GM12878 (cell line): Measurements from ENCODE around the gene PEAR1. TPM values are rescaled to one million over a fixed set of nuclear protein-coding genes. Genes with fewer than 3 reads are reported as not detected.

Source experiments
- ATAC-seq: fragments of 200-7000 bp; cut with Tn5 transposase; 3 replicates; pipeline ENCODE4 v1.9.1; 2020; ENCODE audit warnings: mild to moderate bottlenecking, moderate library complexity
- BruUV-seq: library from RNA; stranded (reverse); fragments of 400-500 nt; replicated peaks from 2 replicates; lab custom pipeline; 2021; lab: Mats Ljungman, UMichigan
- CTCF ChIA-PET: fragments of 300-600 bp; sonication (Branson Sonifier 250); formaldehyde crosslinking; extraction: SDS; loops from one replicate; lab custom pipeline; 2021; ENCODE audit warnings: inconsistent platforms; lab: Yijun Ruan, JAX
- POLR2A ChIA-PET: fragments of 350-600 bp; formaldehyde crosslinking; extraction: SDS; loops from one replicate; lab custom pipeline; 2021; ENCODE audit warnings: inconsistent platforms; lab: Charles Lee
- RAD21 ChIA-PET: fragments of 300-600 bp; sonication (Branson Sonifier 250); formaldehyde crosslinking; loops from one replicate; lab custom pipeline; 2023; ENCODE audit warnings: antibody characterized with exemption; ENCODE audit not compliant: unreplicated experiment; lab: Charles Lee
- SMC1A ChIA-PET: fragments of 300-600 bp; sonication (Branson Sonifier 250); formaldehyde crosslinking; loops from one replicate; lab custom pipeline; 2023; ENCODE audit not compliant: unreplicated experiment, uncharacterized antibody; lab: Charles Lee
- DNase-seq: peaks from one replicate; pipeline ENCODE4 v3.0.0-alpha.2; 2011; ENCODE audit warnings: low read depth, low spot score
- FAIRE-seq: peaks from 3 replicates; lab custom pipeline; 2011; peaks lifted over from hg19 to GRCh38; lab: Jason Lieb, UNC
- H2AFZ ChIP-seq: 2 replicates; pipeline ENCODE4 v1.6.0; 2011; ENCODE audit warnings: low read depth, low read length, control low read depth; ENCODE audit not compliant: control insufficient read depth
- H3K27ac ChIP-seq: 2 replicates; pipeline ENCODE4 v1.5.1; 2011; ENCODE audit warnings: control low read depth; ENCODE audit not compliant: control insufficient read depth, insufficient read depth
- H3K27me3 ChIP-seq, 2 experiments: replicated peaks in 1 of 2; 2 replicates each; pipeline versions ENCODE4 v1.6.0 to v1.6.1; 2011; ENCODE audit warnings: low read length in 1 of 2; ENCODE audit not compliant: control insufficient read depth in 2 of 2, insufficient read depth in 2 of 2
- H3K36me3 ChIP-seq, 2 experiments: 2 replicates each; pipeline ENCODE4 v1.5.1; 2011; ENCODE audit warnings: low read length in 1 of 2; ENCODE audit not compliant: control insufficient read depth in 2 of 2, insufficient read depth in 2 of 2
- H3K4me1 ChIP-seq: 2 replicates; pipeline ENCODE4 v1.6.1; 2011; ENCODE audit warnings: mild to moderate bottlenecking, low read length, moderate library complexity, mixed read lengths; ENCODE audit not compliant: control insufficient read depth, insufficient read depth
- H3K4me2 ChIP-seq: 2 replicates; pipeline ENCODE4 v1.6.0; 2011; ENCODE audit warnings: control low read depth; ENCODE audit not compliant: control insufficient read depth, insufficient read depth
- H3K4me3 ChIP-seq: fragments of 200-600 bp; sonication (generic); 2 replicates; pipeline ENCODE4 v1.5.1; 2016
- H3K79me2 ChIP-seq: 2 replicates; pipeline ENCODE4 v1.6.0; 2011; ENCODE audit warnings: low read length; ENCODE audit not compliant: control insufficient read depth, insufficient read depth
- H3K9ac ChIP-seq: 2 replicates; pipeline ENCODE4 v1.8.0; 2011; ENCODE audit warnings: low read length, control low read depth, mixed read lengths; ENCODE audit not compliant: control insufficient read depth, insufficient read depth
- H3K9me3 ChIP-seq: replicated peaks from 3 replicates; pipeline ENCODE4 v1.5.1; 2011; ENCODE audit warnings: mild to moderate bottlenecking, low read length; ENCODE audit not compliant: control insufficient read depth, insufficient read depth
- H4K20me1 ChIP-seq: 2 replicates; pipeline ENCODE4 v1.6.0; 2011; ENCODE audit not compliant: control insufficient read depth, insufficient read depth
- HDAC2 ChIP-seq: fragments of 200-600 bp; sonication (generic); IDR thresholded peaks from 2 replicates; pipeline ENCODE4 v1.6.1; 2017
- NR2F1 ChIP-seq: fragments of 450-650 bp; conservative IDR thresholded peaks from 2 replicates; pipeline ENCODE4 v1.6.1; 2017; ENCODE audit warnings: mild to moderate bottlenecking
- SRF ChIP-seq, 2 experiments: IDR thresholded peaks; 2 replicates each; pipeline ENCODE4 v1.6.1; 2011; ENCODE audit warnings: low read depth in 2 of 2, low read length in 2 of 2, mild to moderate bottlenecking in 1 of 2, moderate library complexity in 1 of 2
- TARDBP ChIP-seq: IDR thresholded peaks from 2 replicates; pipeline ENCODE4 v1.6.1; 2016; ENCODE audit warnings: borderline replicate concordance
- ZNF24 ChIP-seq: fragments of 450-650 bp; IDR thresholded peaks from 2 replicates; pipeline ENCODE4 v1.6.1; 2017; ENCODE audit warnings: antibody characterized with exemption, mild to moderate bottlenecking
- WGBS: methylation state at CpG from one replicate; pipeline ENCODE4 v1.1.6; 2016; ENCODE audit warnings: low lambda C conversion rate; ENCODE audit not compliant: insufficient replicate concordance, insufficient coverage; ENCODE audit errors: missing lambda C conversion rate; 5-methylcytosine and 5-hydroxymethylcytosine counted together
- in situ Hi-C: fragments of 300-500 bp; cut with MboI; formaldehyde crosslinking; loops from 9 replicates; pipeline ENCODE4 v1.14.3; 2018; ENCODE audit warnings: mixed read lengths
- intact Hi-C: fragments of 100-400 bp; cut with micrococcal nuclease; formaldehyde crosslinking; loops from one replicate; pipeline ENCODE4 v1.14.2; 2022; ENCODE audit not compliant: unreplicated experiment
- polyA plus RNA-seq, 11 experiments: library from polyadenylated mRNA; depleted of rRNA in 4 of 11; unstranded in 6 of 11; stranded (reverse) in 5 of 11; fragments of >200 nt; fragmentation: Nextera tagmentation in 4 of 11; fragmentation: Illumina TruSeq in 1 of 11; extraction: Ambion mirVana in 4 of 11; extraction: Trizol in 1 of 11; gene quantifications; 1 replicate in 1 of 11; 2 replicates in 10 of 11; pipeline versions ENCODE4 v1.2.1 to v1.2.3, GENCODE V29; 2011 to 2016; ENCODE audit warnings: inconsistent platforms in 2 of 11, missing spikeins in 2 of 11, low read depth in 1 of 11
- total RNA-seq, 4 experiments: library from RNA; depleted of rRNA in 3 of 4; stranded (reverse); fragments of >200 nt in 3 of 4; fragmentation: Illumina TruSeq in 1 of 4; extraction: Trizol in 1 of 4; gene quantifications; 2 replicates each; pipeline versions ENCODE4 v1.2.1 to v1.2.3, GENCODE V29; 2013 to 2021
- TF ChIP-seq, protein P1 (sequence below): fragments of 450-650 bp; IDR thresholded peaks from 2 replicates; pipeline ENCODE4 v1.6.1; 2018; ENCODE audit warnings: borderline replicate concordance, mild to moderate bottlenecking; ENCODE audit not compliant: partially characterized antibody

Gene PEAR1
- total and polyA plus RNA-seq, 10 of the 15 experiments (the other 5 are each of a cell fraction or from before 2014, with no cell fraction given) = not detected

DNA sequence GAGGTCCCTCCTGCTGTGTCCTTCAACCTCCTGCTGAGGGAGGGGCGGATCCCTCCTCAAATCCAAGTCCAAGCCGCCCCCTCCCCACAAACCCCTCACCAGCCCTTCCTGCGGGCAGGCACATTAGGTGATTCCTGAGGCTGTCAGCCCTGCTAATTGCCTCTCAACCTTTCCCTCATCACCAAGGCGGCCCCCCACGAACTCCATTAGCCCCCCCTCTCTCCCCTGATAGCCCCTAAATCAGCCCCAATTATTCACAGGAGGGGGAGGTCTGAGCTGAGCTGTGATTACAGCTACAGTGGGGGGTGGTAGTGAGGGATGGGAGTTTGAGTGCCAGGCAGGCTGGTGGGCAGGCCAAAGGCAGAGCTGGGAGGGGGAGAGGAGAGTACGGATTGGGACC is 5.8 kb upstream of the PEAR1 start:
- H3K79me2 ChIP-seq = no peaks in the 10 kb centered on the region
- no peaks in the 10 kb centered on the region for H4K20me1 ChIP-seq
- CTCF ChIA-PET = interaction anchor here (0.6 to 5.7 kb wide), 8 partner anchors 28 to 598 kb away, joined by 3 to 90 read pairs (median 4); partner anchors contain the start of gene NTRK1
- no peak overlapping the region for H3K27ac ChIP-seq
- ATAC-seq = no peak
- no peak for DNase-seq
- no peaks in the 10 kb centered on the region for H3K4me1 ChIP-seq
- in situ Hi-C loops (no loop called here), intact Hi-C loops (no loop called here)
- WGBS = 14% methylated on average over 6 of the region's 6 CpGs
- BruUV-seq = no TSS peak
- no peak overlapping the region for H3K4me3 ChIP-seq
- SMC1A ChIA-PET = interaction anchor here (0.7 to 5.2 kb wide), 2 partner anchors 75 to 161 kb away, joined by 4 to 50 read pairs; partner anchors contain the start of genes ISG20L2 and METTL25B
- no peak overlapping the region for H2AFZ ChIP-seq
- peaks cover 2 to 4% of the 10 kb centered on the region in 2 experiments; a peak in 3 of 4 replicates for H3K27me3 ChIP-seq
- TF ChIP-seq TARDBP (no peak), HDAC2 (no peak), ZNF24 (no peak), NR2F1 (no peak), SRF (IDR thresholded peaks at IDR 0.05; ENCODE audit: low read depth in 2 of 2, low read length in 2 of 2) (no peak)
- TF ChIP-seq, protein P1, sequence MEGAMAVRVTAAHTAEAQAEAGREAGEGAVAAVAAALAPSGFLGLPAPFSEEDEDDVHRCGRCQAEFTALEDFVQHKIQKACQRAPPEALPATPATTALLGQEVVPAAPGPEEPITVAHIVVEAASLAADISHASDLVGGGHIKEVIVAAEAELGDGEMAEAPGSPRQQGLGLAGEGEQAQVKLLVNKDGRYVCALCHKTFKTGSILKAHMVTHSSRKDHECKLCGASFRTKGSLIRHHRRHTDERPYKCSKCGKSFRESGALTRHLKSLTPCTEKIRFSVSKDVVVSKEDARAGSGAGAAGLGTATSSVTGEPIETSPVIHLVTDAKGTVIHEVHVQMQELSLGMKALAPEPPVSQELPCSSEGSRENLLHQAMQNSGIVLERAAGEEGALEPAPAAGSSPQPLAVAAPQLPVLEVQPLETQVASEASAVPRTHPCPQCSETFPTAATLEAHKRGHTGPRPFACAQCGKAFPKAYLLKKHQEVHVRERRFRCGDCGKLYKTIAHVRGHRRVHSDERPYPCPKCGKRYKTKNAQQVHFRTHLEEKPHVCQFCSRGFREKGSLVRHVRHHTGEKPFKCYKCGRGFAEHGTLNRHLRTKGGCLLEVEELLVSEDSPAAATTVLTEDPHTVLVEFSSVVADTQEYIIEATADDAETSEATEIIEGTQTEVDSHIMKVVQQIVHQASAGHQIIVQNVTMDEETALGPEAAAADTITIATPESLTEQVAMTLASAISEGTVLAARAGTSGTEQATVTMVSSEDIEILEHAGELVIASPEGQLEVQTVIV = no peak
- FAIRE-seq = no peak
- no peaks in the 10 kb centered on the region for H3K36me3 ChIP-seq
- POLR2A ChIA-PET = interaction anchor here (0.5 kb wide), 1 partner anchor 261 kb away, joined by 4 read pairs; no protein-coding TSS in a partner anchor
- no peak overlapping the region for H3K9ac ChIP-seq
- RAD21 ChIA-PET = interaction anchor here (0.6 to 7.1 kb wide), 4 partner anchors 49 to 198 kb away, joined by 3 to 42 read pairs (median 18); no protein-coding TSS in a partner anchor
- no peaks in the 10 kb centered on the region for H3K9me3 ChIP-seq
- H3K4me2 ChIP-seq = no peak overlapping the region
